NCI-H187 treated with DMSO at 0.1 percent for 48 hours (cell line): ENCODE measurements around the gene MCF2L2.

Experiments used
- DNase-seq: peaks from one replicate; lab custom pipeline; 2025; lab: John Stamatoyannopoulos, UW

Gene MCF2L2

DNA sequence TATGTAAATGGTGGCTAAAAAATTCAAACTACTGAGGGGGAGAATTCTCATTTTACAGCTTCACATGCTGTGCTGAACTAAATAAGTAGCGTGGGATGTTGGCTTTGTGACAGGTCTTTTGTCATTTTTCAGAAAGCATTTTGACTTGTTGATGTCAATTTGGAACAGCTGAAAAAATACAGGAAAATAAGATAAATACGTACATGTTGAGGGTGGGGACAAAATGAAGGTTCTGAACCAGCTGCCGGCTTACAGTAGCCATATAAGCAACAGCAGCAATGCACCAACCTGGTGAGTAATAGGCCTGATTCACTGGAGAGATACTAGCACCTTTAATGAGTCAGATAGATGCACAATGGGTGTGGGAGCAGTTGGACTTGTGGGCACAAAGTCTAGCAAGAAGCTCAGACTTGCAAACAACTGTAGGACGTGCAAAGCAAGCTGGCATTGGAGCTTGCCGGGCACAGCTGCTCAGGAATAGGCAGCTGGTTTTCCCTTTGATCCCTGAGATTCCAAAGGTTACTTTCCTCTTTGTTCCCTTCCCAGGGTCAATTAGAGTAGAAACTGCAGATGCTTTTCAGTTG is 162.5 kb downstream of the MCF2L2 start:
- DNase-seq, result no peak

DNA sequence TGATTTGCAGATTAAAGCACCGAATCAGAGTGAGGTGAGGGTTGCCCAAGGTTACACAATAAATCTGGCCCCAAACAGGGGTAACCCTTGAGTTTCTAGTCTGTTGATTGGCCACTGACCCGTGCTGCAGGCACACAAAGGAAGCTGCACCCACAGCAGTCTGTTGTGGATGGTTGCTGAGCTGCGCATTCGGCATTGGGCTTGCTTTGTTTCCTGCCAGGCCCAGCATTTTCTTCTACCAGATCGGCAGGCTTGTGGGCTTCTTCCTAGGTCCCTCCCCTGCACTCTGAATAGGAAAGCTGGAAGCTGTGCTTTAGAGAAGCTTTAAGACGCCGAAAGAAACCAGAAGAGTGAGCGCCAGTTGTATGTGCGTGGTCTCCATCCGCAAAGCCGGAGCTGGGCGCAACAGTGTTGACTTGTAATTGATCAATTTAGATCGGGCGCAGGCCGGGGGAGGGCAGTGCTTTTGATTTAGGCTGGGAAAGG is 163.2 kb downstream of the MCF2L2 start:
- no peak for DNase-seq

DNA sequence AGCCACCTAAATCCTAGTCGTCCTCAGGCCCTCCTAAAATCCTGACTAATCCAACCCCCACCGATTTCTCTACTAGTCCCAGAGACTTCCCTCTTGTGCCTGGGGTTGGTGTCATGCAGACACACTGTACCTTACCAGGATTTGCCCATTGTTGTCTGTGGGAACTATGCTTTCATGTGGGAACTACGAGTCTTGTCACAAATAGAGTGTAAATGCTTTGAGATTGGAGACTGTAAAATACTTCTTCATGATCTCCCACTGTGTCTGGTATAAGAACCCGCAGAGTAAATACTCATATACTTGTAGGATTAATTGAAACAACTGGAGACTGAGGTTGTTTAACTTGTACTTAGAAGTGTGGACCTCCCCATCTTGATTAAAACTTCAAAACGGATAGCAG is 164.2 kb downstream of the MCF2L2 start:
- no peak for DNase-seq

DNA sequence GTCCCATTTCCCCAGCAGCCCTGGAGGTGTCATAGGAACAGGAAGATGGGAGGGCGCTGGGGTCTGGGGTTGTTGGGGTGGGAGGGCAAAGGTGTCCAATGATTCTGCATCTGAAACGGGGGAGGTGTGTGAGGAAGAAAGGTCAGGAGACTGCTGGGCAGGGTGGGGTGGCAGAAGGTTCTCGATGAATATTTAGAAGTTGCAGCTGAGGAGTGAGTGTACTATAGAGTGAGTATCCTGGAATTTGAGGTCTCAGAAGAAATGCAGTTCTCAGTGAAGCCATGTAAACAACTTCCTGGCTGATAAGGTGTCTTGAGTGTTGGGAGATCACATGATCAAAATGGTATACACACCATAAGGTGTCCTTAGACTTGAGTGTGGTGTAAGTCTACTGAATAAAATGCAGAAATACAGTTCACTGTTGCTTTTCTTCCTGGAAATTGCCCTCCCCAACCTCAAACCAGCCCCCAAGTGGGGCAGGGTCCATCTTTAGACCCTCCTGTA is 165.5 kb downstream of the MCF2L2 start:
- no peak for DNase-seq

DNA sequence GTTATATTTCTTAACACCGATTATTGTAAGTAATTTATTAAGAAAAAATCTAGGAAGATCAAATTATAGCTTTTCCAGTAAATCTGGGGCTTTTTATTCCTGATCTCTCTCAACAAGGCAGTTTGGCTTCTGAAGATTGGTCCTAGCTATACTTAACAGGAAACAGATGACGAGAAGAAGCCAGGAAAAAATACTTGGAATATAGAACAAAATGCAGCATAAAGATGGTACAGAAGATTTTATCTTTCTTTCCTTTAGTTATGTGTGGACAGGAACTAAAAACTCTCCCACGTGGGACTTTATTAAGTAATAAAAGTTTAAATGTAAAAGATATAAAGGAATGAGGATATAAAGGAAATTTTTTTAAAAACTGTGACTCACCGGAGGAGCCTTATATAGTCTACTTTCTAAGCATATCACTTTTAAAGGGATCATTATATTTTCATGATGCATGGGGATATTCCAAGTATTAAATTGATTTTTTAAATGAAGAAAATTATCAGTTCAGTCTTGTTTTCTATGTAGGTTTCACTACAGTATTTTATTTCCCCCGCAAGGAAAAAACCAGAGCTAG is 167.2 kb downstream of the MCF2L2 start:
- DNase-seq, result no peak

DNA sequence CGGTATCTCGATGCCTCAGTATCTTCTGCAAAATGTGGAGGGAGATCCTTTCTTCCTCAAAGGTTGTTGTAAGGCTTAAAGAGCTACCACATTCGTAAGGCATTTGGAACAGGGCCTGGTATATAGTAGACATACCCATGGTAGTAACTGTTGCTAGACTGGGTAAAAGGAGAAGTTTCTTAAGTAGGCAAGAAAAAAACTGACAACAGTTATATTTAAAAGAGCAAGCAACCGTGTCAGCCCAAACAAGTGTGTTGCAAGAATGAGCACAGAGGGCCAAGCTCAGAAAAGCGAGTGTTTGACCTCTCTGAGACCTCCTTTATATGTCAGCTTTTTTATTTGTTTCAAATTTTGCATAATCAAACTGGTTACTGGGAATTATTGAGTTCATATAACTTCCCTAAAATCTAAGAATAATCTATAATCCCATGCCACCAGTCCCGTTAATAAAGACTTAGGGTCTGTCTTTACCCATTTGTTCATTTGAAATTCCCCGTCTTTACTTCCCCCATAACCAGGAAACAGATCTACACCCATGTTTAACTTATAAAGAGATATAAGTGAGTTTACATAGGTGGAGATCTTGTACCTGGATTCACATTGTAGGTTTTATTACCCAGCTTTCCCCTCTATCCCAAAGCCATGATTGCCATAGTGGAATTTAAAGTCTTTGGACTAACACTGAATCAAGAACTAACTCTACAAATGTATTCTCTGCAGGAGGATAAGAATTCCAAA is 168.1 kb downstream of the MCF2L2 start:
- DNase-seq, result no peak

DNA sequence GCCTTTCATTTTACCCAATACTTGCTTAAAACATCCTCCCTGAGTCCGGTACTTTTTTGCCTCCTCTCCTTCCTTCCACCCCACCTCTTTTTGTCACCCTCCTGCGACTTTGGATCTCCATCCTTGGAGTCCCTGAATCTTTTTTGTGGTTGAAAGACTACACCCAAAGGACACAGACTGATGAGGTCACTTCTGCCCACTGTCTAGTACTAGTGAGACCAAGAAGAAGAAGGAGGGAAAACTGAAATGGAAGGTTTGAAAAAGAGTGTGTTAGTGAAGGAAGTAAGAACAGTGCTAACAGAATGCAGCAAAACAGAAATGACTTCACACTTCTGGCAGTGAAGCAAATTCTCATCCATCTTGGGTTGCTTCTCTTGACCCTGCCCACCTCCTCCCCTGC is 168.8 kb downstream of the MCF2L2 start:
- no peak for DNase-seq

DNA sequence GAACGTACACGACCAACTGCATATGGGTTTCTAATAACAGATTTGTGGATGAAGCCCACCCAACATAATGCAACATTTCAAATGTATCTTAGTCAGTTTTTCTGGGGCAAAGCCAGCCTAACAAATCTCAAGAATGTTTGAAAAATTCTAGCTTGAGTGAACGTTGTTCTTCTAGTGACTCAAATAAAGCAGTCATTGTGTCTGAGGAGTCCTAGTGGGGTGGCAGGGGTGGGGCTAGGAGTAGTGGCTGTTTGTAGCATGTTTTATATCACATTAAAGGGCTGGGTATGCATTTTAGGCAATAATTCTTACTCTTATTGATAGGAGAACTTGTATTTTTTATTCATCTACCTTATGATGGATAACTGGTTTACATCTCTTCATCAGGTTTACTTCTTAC is 169.3 kb downstream of the MCF2L2 start:
- DNase-seq, result no peak

DNA sequence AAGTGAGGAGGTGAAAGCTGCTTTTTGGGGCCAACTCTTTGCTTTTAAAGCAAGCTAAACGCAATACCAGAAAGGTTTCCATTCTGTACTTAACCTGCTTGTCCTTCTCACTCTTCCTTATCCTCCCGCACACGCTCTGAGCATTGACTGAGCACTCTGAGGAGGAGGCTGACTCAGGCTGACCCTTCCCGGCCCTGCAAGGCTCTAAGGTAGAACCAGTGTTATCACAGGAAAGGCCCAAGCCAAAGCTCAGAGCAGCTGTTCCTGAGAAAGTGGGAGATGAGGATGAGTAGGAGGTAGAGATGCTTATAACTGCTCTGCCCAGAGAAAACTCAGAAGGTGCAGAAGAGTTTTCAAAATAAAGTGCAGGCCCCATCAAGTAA is 173.1 kb downstream of the MCF2L2 start:
- no peak for DNase-seq

DNA sequence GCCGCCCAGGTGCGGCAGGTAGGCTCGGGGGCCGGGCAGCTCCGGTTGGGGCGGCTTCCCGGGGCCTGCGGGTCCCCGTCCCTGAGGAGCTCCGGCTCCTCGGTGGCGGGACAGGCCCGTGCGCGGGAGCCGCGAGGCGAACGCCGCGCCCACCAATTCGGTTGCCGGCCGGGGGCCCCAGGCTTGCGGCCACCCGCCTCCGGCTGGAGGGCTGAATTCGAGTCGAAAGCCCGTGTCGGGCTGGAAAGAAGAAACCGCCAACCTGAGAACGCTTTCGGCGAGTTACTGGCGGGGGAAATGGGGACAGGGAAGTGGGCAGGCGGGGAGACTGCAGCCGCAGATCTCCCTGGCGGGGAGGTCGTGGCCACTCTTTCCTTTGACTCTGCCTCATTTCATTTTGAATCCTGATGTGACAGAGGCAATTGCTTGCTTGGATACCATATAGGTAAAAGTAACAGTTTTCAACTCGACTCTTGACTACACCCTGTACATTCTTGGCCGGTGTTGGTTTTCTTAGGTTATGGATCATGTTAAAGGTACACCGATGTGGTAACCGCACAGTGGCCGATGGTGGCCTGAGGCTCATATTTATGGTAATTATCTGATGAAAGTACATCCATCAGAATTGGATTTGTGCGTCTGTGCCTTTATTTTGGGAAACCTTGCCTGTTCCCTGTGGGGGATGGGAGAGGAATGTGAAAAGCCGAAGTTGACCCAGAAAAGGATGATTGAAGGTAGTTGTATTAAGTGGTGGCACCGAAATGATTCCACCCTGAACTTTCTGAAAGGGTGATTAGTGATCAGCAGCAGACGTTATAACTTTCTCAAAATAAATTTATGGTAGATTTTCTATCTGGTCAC is 173.7 kb downstream of the MCF2L2 start:
- DNase-seq, result no peak

DNA sequence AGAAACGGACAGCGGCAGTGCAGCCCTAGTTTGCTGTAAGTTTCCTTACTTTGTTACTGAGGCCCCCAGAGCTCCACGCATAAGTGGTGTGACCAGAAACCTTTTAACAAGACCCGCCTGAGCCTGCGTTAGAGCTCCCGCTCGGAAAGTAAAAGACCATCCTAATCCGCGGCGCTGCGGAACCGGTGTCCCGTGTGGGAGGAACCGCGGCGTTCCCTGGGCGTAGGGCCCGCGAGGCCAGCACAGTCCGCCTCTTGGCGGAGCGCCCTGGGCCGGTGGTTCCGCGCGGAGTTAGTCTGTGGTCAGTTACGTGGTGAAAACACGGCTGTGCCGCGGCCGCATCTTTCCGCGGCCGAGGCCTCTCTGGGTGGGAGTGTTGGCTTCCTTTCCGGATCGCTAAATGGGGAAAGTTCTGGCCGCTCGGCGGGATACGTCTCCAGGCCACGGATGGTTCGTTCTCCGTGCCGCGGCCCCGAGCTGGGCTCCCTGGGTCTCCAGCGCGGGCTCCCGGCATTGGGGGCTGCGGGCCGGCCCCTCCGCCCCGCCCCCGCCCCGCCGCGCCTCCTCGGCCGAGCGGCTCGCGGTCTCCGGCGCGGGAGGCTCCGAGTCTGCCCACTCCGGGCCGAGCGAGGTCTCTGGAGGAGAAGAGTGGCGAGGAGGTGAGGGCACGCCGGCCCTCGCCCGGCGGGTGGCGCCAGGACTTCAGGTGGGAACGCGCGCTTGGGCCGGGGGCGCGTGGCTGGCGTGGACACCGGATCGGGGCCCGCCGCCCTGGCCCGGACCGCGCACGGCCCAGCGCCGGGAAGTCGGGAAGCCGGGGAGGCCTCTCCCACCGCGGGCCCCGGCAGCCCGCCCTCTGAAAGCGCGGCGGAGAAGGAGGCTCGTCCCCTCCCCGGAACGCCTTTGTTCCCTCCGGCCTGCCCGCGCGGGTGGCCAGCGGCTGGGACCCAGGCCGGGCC is 174.6 kb downstream of the MCF2L2 start:
- no peak for DNase-seq

DNA sequence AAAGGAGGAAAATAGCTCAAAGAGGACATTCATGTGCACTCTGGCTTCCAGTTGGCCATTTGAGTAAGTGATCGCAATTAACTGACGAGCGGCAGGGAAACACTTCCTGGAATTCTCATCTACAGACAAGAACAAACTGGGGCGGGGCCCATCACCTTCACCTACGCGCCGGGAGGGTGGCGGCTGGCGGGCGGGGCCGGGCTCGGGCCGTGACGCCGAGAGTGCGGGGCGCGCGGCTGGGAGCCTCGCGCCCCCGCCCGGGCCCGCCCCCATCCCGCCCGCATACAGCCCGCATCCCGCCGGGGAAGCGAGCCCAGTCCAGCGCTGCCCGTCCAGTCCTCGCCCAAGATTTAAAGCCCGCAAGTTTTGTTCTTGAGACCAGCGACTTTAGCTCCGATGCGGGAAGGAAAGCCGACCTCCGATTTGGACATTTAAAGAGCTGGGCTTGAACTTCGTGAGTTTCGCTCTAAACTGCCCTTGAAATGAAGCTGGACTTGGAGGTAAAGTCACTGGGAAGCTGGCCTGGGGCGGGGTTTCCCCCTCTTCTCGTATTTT is 175.4 kb downstream of the MCF2L2 start, which contains the start of gene B3GNT5:
Gene B3GNT5, plus strand, starts transcription at position 281 of the 555 bp plus-strand sequence. CDS start 16,546 bp downstream, outside the sequence.
- peak; percentile 25 for DNase-seq

DNA sequence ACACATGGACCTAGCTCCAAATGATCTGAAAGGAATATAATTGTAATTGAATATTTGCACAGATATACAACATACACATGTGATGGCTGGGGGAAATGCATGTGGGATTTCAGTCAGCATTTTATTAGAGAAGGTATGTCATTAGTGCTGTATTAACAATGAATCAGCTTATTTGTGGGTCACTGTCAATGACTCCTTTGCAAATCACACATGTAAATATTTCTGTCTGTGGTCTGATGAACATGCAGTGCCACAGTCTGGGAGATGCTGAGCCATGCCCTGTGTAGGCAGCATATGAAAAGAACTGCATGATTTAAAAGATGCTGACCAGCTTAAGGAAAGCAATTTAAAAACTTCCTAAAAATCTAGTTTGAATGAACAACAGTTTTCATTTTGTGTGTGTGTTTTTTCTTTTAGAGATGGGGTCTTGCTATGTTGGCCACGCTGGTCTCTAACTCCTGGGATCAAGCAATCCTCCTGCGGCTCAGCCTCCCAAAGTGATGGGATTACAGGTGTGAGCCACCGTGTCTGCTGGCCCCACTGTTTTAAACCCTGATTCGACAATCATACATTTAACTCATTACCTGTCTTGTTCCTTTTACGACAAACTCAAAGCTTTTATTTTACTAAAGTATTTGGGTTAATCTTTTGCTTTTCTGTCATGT is 176.2 kb downstream of the MCF2L2 start:
- DNase-seq, result no peak

DNA sequence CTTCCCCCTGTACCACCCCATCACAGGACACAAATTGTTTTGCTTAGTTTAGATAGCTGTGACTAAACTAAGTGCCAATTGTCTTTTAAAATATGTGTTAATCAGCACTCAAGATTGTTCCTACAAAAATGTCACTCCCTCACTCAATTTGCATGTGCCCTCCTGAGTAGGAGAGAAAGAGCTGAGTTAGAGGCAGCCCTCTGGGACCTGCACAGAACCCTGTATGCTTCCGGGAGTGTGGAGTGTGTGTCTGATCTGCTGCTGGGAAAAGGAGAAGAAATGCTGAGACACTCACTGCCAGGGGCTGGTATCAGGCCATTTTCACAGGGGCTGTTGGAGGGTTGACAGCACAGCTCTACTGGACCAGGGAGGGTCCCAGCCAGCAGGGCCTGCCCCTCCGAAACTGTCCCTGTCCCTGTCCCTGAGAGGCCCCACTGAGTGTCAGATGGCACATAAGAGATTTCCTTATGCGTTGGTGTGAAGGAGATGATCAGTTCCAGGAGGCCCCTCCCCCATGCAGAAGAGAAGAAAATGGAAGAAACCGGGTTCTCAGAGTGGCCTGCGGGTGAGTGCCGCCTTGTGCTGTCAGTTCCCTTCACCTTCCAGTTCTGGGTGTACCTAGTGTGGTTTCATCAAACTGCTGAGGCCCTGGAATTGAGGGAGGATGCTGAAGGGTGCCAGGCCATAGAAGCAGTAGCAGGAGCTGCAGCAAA is 179.3 kb downstream of the MCF2L2 start:
- no peak for DNase-seq

DNA sequence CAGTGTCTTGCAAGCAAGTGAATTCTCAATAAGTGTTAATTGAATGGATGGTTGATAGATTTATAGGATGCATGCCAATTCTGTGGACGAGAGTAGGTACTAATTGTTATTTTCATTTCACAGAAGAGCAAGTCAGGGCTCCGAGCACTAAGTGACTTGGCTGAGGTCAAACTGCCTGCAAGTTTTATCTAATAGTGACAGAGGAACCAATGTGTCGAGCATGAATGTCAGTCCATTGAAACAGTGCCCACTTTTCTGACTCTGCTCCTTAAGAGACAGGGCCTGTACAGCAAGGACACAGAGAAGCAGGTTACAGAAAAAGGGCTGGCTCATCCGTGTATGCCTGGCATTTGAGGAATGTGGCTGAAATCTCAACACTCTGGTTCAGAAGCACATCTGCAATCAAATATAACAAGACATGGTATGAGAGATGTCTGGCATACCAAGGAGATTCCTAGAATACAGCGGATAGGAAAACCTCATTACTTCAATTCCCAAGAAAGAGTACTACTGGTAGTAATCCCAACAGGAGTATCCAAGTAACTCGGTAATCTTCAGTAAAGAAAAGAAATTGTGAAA is 181.3 kb downstream of the MCF2L2 start:
- DNase-seq, result no peak

DNA sequence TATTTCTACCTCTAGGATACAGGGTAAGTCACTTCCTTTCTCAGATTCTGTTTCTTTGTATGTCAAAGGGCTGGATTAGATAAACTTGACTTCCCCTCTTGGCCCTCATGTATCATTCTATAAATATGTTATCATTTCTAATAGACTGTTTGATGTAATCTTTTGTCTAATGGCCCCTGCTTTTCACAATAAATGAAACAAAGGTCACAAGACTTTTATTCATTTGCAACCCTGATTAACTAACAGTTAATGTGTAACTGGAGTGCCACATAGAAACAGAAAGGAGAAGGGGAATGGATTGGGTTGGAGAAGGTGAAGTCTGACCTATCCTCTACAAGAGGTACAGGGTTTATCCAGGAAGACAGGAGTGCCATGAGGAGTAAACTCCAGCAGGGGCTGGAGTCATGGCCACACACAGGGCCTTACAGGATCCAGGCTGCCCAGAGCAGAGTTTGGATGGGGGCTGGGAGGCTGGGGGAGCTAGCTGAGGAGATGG is 183.4 kb downstream of the MCF2L2 start:
- no peak for DNase-seq

DNA sequence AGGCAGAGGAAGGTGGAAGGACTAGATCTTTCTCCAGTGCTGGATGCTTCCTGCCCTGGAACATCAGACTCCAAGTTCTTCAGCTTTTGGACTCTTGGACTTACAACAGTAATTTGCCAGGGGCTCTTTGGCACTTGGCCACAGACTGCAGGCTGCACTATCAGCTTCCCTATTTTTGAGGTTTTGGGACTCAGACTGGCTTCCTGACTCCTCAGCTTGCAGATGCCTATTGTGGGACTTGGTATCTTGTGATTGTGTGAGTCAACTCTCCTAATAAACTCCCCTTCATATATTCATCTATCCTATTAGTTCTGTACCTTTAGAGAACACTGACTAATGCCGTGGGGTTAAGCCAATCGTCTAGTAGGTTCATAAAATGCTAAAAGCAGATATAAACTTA is 184.2 kb downstream of the MCF2L2 start:
- no peak for DNase-seq

DNA sequence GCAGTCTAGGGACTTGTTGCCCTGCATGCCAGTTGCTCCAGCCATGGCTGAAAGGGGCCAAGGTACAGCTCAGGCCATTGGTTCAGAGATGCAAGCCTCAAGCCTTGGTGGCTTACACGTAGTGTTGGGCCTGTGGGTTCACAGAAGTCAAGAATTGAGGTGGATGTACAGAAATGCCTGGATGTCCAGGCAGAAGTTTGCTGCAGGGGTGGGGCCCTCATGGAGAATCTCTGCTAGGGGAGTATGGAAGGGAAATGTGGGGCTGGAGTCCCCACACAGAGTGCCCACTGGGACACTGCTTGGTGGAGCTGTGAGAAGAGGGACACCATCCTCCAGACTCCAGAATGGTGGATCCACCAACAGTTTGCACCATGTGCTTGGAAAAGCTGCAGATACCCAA is 186.0 kb downstream of the MCF2L2 start:
- DNase-seq, result no peak

DNA sequence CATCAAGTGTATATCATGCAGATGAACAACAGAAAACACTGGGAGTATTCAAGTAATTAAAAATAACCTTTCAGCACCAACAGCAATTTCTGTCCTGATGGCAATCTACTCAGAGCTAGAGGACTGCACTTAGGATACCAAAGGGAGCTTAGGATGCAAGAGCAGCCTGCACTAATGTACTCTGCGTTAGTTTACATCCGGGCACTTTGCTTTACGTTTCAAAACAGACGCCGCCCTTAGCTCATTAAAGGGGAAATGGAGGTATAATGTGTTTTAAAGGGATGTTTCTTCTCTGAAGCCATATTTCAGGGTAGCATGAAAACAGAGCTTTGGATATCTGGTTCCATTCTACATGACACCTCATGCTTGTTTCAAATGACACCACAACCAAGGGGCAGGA is 189.4 kb downstream of the MCF2L2 start:
- no peak for DNase-seq
